GM23338 (cell line): ENCODE results near the gene MYD88. TPM values are rescaled to one million over a fixed set of nuclear protein-coding genes. Genes with fewer than 3 reads are reported as not detected.

Experiments
- ATAC-seq: fragments of 200-7000 bp; cut with Tn5 transposase; 3 replicates; pipeline ENCODE4 v1.9.1; 2020
- DNase-seq: peaks from one replicate; pipeline ENCODE4 v3.0.0-alpha.2; 2015; ENCODE audit warnings: low spot score
- H2AFZ ChIP-seq: fragments of 200-600 bp; sonication (generic); 2 replicates; pipeline ENCODE4 v1.8.0; 2016; ENCODE audit warnings: antibody characterized with exemption, mild to moderate bottlenecking, moderate library complexity
- H3F3A ChIP-seq: fragments of 200-600 bp; sonication (generic); replicated peaks from 2 replicates; pipeline ENCODE4 v1.8.0; 2017; ENCODE audit warnings: antibody characterized with exemption, mixed run types, low read depth
- H3K27ac ChIP-seq: fragments of 200-600 bp; sonication (generic); 2 replicates; pipeline ENCODE4 v1.6.1; 2016; ENCODE audit warnings: low read depth
- H3K27me3 ChIP-seq: fragments of 200-600 bp; sonication (generic); 2 replicates; pipeline ENCODE4 v1.8.0; 2016; ENCODE audit warnings: mild to moderate bottlenecking, mixed run types, moderate library complexity; ENCODE audit not compliant: insufficient read depth
- H3K36me3 ChIP-seq: fragments of 200-600 bp; sonication (generic); 2 replicates; pipeline ENCODE4 v1.8.0; 2016; ENCODE audit warnings: mild to moderate bottlenecking; ENCODE audit not compliant: insufficient read depth
- H3K4me1 ChIP-seq: fragments of 200-600 bp; sonication (generic); 2 replicates; pipeline ENCODE4 v1.8.0; 2016; ENCODE audit warnings: mild to moderate bottlenecking, moderate library complexity; ENCODE audit not compliant: insufficient read depth
- H3K4me2 ChIP-seq: fragments of 200-600 bp; sonication (generic); 2 replicates; pipeline ENCODE4 v1.7.1; 2017; ENCODE audit warnings: mixed run types
- H3K4me3 ChIP-seq: fragments of 200-600 bp; sonication (generic); 2 replicates; pipeline ENCODE4 v1.6.1; 2016; ENCODE audit warnings: mixed run types
- H3K79me2 ChIP-seq: fragments of 200-600 bp; sonication (generic); replicated peaks from 2 replicates; pipeline ENCODE4 v1.8.0; 2017; ENCODE audit warnings: mild to moderate bottlenecking; ENCODE audit not compliant: insufficient read depth
- H3K9me2 ChIP-seq: fragments of 200-600 bp; sonication (generic); 2 replicates; pipeline ENCODE4 v1.8.0; 2017; ENCODE audit not compliant: insufficient read depth
- H4K20me1 ChIP-seq: fragments of 200-600 bp; sonication (generic); replicated peaks from 2 replicates; pipeline ENCODE4 v1.8.0; 2017; ENCODE audit warnings: mild to moderate bottlenecking; ENCODE audit not compliant: insufficient read depth
- H3K27ac Mint-ChIP-seq: 2 replicates; pipeline ENCODE4 v1.8.0; 2020; ENCODE audit warnings: inconsistent platforms, mild to moderate bottlenecking, moderate library complexity, mixed read lengths
- H3K27me3 Mint-ChIP-seq: 3 replicates; pipeline ENCODE4 v1.8.0; 2022; ENCODE audit warnings: low read depth, mild to moderate bottlenecking, moderate library complexity, mixed read lengths, inconsistent platforms; ENCODE audit not compliant: insufficient read depth, poor library complexity
- H3K36me3 Mint-ChIP-seq: 3 replicates; pipeline ENCODE4 v1.8.0; 2021; ENCODE audit warnings: low read depth, mild to moderate bottlenecking, inconsistent platforms, moderate library complexity, mixed read lengths
- H3K4me1 Mint-ChIP-seq: 3 replicates; pipeline ENCODE4 v1.8.0; 2020; ENCODE audit warnings: mild to moderate bottlenecking, inconsistent platforms, mixed read lengths
- H3K4me3 Mint-ChIP-seq: 3 replicates; pipeline ENCODE4 v1.8.0; 2021; ENCODE audit warnings: moderate library complexity, mild to moderate bottlenecking, inconsistent platforms, mixed read lengths
- H3K9me3 Mint-ChIP-seq: 3 replicates; pipeline ENCODE4 v1.8.0; 2020; ENCODE audit warnings: moderate library complexity, mild to moderate bottlenecking, inconsistent platforms, mixed read lengths
- EZH2 ChIP-seq: fragments of 200-600 bp; sonication (generic); IDR thresholded peaks from one replicate; pipeline ENCODE4 v1.8.0; 2017; ENCODE audit warnings: antibody characterized with exemption, mild to moderate bottlenecking, low read depth; ENCODE audit not compliant: unreplicated experiment
- EZH2phosphoT487 ChIP-seq: fragments of 200-600 bp; sonication (generic); IDR thresholded peaks from one replicate; pipeline ENCODE4 v1.8.1; 2018; ENCODE audit warnings: antibody characterized with exemption; ENCODE audit not compliant: unreplicated experiment
- POLR2AphosphoS5 ChIP-seq: IDR thresholded peaks from 2 replicates; pipeline ENCODE4 v1.6.1; 2016; ENCODE audit warnings: antibody characterized with exemption, low read depth
- REST ChIP-seq: IDR thresholded peaks from one replicate; pipeline ENCODE4 v1.6.1; 2018; ENCODE audit warnings: antibody characterized with exemption; ENCODE audit not compliant: unreplicated experiment
- ZNF114 ChIP-seq: fragments of 250-450 bp; sonication (Bioruptor Pico); IDR thresholded peaks from 2 replicates; pipeline ENCODE4 v1.5.0; 2020; ENCODE audit warnings: mild to moderate bottlenecking, moderate library complexity
- ZNF462 ChIP-seq: fragments of 250-450 bp; sonication (Bioruptor Pico); IDR thresholded peaks from 2 replicates; pipeline ENCODE4 v1.5.0; 2020; ENCODE audit warnings: mild to moderate bottlenecking, moderate library complexity
- polyA plus RNA-seq: library from polyadenylated mRNA; unstranded; fragments of >200 nt; fragmentation: Nextera tagmentation; extraction: Ambion mirVana; gene quantifications from 2 replicates; pipeline ENCODE4 v1.2.1, GENCODE V29; 2016
- total RNA-seq: library from RNA; depleted of rRNA; stranded (reverse); fragments of >200 nt; shearing (Covaris generic); gene quantifications from 2 replicates; pipeline ENCODE4 v1.2.3, GENCODE V29; 2014

MYD88 gene
- total and polyA plus RNA-seq, 2 experiments from 2014 or later: 15.5 to 26.0 TPM

GRCh38 chr3:38100498-38100897 is 38.0 kb upstream of the MYD88 start:
- ATAC-seq (no peak), DNase-seq (no peak)
- Histone ChIP-seq H3K4me3 (no peak overlapping the region), H3F3A (no peaks in the 10 kb centered on the region), H3K4me1 (peaks cover 13% of the 10 kb centered on the region), H3K36me3 (no peaks in the 10 kb centered on the region), H3K79me2 (no peaks in the 10 kb centered on the region), H2AFZ (no peak overlapping the region), H3K4me2 (no peak overlapping the region), H4K20me1 (no peaks in the 10 kb centered on the region), H3K27ac (no peak overlapping the region), H3K9me2 (no peaks in the 10 kb centered on the region), H3K27me3 (no peaks in the 10 kb centered on the region)
- Mint-ChIP-seq H3K4me1 (peaks cover 33% of the 10 kb centered on the region), H3K27ac (no peak overlapping the region), H3K4me3 (no peak overlapping the region), H3K27me3 (peaks cover 12% of the 10 kb centered on the region), H3K36me3 (no peaks in the 10 kb centered on the region), H3K9me3 (peaks cover 5% of the 10 kb centered on the region; the same call in 2 of the 3 replicates)
- TF ChIP-seq ZNF114 (CRISPR knock-in tag): no peak
- no peak for TF ChIP-seq ZNF462
- TF ChIP-seq REST: no peak
- TF ChIP-seq POLR2AphosphoS5: no peak
- TF ChIP-seq EZH2: no peak
- TF ChIP-seq EZH2phosphoT487: no peak
